Measurements from ENCODE around the gene MAP2. TPM values are rescaled to one million over a fixed set of nuclear protein-coding genes. Genes with fewer than 3 reads are reported as not detected.

Gene MAP2
- total and polyA plus RNA-seq, 10 of the 15 experiments (the other 5 are each of a cell fraction or from before 2014, with no cell fraction given), result 0.01 TPM; not detected in 9

- no peaks in the 10 kb centered on the region for H4K20me1 ChIP-seq (ENCODE audit: control insufficient read depth, insufficient read depth)
- no TSS peak for BruUV-seq (replicated peaks)
- intact Hi-C loops (cut with micrococcal nuclease; ENCODE audit: unreplicated experiment), result no loop called here
- DNase-seq (ENCODE audit: low read depth, low spot score), result no peak
- no peaks in the 10 kb centered on the region for H3K36me3 ChIP-seq (ENCODE audit: control insufficient read depth in 2 of 2, insufficient read depth in 2 of 2, low read length in 1 of 2)
- no peak overlapping the region for H3K27ac ChIP-seq (ENCODE audit: control insufficient read depth, insufficient read depth)
- H3K4me3 ChIP-seq, result no peak overlapping the region
- no peak for ATAC-seq
- in situ Hi-C loops (cut with MboI), result no loop called here
- H3K79me2 ChIP-seq (ENCODE audit: control insufficient read depth, insufficient read depth, low read length), result no peaks in the 10 kb centered on the region
- H3K27me3 ChIP-seq (replicated peaks in 1 of 2; ENCODE audit: control insufficient read depth in 2 of 2, insufficient read depth in 2 of 2, low read length in 1 of 2), result no peaks in the 10 kb centered on the region
- H3K4me1 ChIP-seq (ENCODE audit: control insufficient read depth, insufficient read depth, low read length), result no peaks in the 10 kb centered on the region
- H3K4me2 ChIP-seq (ENCODE audit: control insufficient read depth, insufficient read depth), result no peak overlapping the region
- no peak for FAIRE-seq
- no peak overlapping the region for H2AFZ ChIP-seq (ENCODE audit: control insufficient read depth, low read depth, low read length)
- POLR2A ChIA-PET, result no interaction called here
- no peaks in the 10 kb centered on the region for H3K9me3 ChIP-seq (replicated peaks; ENCODE audit: control insufficient read depth, insufficient read depth, low read length)
- SMC1A ChIA-PET (ENCODE audit: uncharacterized antibody, unreplicated experiment), result no interaction called here
- WGBS (ENCODE audit: insufficient coverage, insufficient replicate concordance, low lambda C conversion rate, missing lambda C conversion rate), result 30% methylated on average over 4 of the region's 4 CpGs
- RAD21 ChIA-PET (ENCODE audit: unreplicated experiment), result no interaction called here
- H3K9ac ChIP-seq (ENCODE audit: control insufficient read depth, insufficient read depth, low read length), result no peak overlapping the region
- CTCF ChIA-PET, result no interaction called here
- TF ChIP-seq CEBPB (IDR thresholded peaks at IDR 0.05; ENCODE audit: borderline replicate concordance in 1 of 2, low read depth in 2 of 2, low read length in 2 of 2) (no peak), IKZF1 (conservative IDR thresholded peaks at IDR 0.05) (no peak), RELB (IDR thresholded peaks at IDR 0.05; ENCODE audit: low read depth) (no peak), TAF1 (IDR thresholded peaks at IDR 0.05; ENCODE audit: borderline replicate concordance, low read depth, low read length) (no peak), NR2F1 (conservative IDR thresholded peaks at IDR 0.05) (no peak), MYC (IDR thresholded peaks at IDR 0.05; ENCODE audit: insufficient read depth, insufficient read length, insufficient replicate concordance, low read length, severe bottlenecking) (no peak), SUPT20H (IDR thresholded peaks at IDR 0.05; ENCODE audit: borderline replicate concordance, control insufficient read depth, low read depth, low read length) (no peak), BRCA1 (IDR thresholded peaks at IDR 0.05; ENCODE audit: low read depth, low read length) (no peak), FOXM1 (IDR thresholded peaks at IDR 0.05; ENCODE audit: low read depth, low read length) (no peak), CREM (IDR thresholded peaks at IDR 0.05; ENCODE audit: low read depth) (no peak), POU2F2 (IDR thresholded peaks at IDR 0.05; ENCODE audit: borderline replicate concordance, low read depth, low read length) (no peak), RFX5 (IDR thresholded peaks at IDR 0.05; ENCODE audit: low read depth, low read length) (no peak), LARP7 (IDR thresholded peaks at IDR 0.05) (no peak), HDGF (IDR thresholded peaks at IDR 0.05) (no peak), EED (IDR thresholded peaks at IDR 0.05; ENCODE audit: low read depth) (no peak), PAX5 (IDR thresholded peaks at IDR 0.05; ENCODE audit: borderline replicate concordance, low read depth, low read length) (no peak)
- TF ChIP-seq, protein P1, sequence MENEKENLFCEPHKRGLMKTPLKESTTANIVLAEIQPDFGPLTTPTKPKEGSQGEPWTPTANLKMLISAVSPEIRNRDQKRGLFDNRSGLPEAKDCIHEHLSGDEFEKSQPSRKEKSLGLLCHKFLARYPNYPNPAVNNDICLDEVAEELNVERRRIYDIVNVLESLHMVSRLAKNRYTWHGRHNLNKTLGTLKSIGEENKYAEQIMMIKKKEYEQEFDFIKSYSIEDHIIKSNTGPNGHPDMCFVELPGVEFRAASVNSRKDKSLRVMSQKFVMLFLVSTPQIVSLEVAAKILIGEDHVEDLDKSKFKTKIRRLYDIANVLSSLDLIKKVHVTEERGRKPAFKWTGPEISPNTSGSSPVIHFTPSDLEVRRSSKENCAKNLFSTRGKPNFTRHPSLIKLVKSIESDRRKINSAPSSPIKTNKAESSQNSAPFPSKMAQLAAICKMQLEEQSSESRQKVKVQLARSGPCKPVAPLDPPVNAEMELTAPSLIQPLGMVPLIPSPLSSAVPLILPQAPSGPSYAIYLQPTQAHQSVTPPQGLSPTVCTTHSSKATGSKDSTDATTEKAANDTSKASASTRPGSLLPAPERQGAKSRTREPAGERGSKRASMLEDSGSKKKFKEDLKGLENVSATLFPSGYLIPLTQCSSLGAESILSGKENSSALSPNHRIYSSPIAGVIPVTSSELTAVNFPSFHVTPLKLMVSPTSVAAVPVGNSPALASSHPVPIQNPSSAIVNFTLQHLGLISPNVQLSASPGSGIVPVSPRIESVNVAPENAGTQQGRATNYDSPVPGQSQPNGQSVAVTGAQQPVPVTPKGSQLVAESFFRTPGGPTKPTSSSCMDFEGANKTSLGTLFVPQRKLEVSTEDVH (IDR thresholded peaks at IDR 0.05; ENCODE audit: low read depth, partially characterized antibody), result no peak
- TF ChIP-seq, protein P2, sequence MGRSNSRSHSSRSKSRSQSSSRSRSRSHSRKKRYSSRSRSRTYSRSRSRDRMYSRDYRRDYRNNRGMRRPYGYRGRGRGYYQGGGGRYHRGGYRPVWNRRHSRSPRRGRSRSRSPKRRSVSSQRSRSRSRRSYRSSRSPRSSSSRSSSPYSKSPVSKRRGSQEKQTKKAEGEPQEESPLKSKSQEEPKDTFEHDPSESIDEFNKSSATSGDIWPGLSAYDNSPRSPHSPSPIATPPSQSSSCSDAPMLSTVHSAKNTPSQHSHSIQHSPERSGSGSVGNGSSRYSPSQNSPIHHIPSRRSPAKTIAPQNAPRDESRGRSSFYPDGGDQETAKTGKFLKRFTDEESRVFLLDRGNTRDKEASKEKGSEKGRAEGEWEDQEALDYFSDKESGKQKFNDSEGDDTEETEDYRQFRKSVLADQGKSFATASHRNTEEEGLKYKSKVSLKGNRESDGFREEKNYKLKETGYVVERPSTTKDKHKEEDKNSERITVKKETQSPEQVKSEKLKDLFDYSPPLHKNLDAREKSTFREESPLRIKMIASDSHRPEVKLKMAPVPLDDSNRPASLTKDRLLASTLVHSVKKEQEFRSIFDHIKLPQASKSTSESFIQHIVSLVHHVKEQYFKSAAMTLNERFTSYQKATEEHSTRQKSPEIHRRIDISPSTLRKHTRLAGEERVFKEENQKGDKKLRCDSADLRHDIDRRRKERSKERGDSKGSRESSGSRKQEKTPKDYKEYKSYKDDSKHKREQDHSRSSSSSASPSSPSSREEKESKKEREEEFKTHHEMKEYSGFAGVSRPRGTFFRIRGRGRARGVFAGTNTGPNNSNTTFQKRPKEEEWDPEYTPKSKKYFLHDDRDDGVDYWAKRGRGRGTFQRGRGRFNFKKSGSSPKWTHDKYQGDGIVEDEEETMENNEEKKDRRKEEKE (IDR thresholded peaks at IDR 0.05), result no peak
- TF ChIP-seq, protein P3, sequence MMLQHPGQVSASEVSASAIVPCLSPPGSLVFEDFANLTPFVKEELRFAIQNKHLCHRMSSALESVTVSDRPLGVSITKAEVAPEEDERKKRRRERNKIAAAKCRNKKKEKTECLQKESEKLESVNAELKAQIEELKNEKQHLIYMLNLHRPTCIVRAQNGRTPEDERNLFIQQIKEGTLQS (IDR thresholded peaks at IDR 0.05; ENCODE audit: borderline replicate concordance, extremely low read depth, low read depth, low read length), result no peak
Observed at GRCh38 chr2:209411718-209412117, 12.1 kb upstream of the MAP2 start.

Data from GM12878 (cell line).